ENCODE measurements around the gene VAMP1.
"Not testable (repeated sequence)": the region's sequence is repeated elsewhere in the genome, so short reads cannot be mapped to it uniquely, and the experiment has no call there.

The VAMP1 gene

DNA sequence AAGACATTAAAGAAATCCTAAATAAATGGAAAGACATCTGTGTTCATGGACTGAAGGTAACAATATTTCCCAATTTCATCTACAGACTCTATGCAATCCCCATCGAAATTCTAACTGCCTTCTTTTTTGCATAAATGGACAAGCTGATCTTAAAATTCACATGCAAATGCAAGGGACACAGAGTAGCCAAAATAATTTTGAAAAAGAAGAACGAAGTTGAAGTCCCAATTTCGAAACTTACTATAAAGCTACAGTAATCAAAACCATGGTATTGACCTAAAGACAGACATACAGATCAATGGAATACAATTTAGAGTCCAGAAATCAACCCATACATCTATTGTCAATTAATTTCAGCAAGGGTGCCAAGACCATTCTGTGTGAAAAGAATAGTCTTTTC is 42.2 kb downstream of the VAMP1 start:
- no peaks in the 10 kb centered on the region for H3K36me3 Mint-ChIP-seq (ENCODE audit: low read depth)
- DNase-seq, result no peak
- H3K4me1 Mint-ChIP-seq (ENCODE audit: low read depth), result peaks cover 80% of the 10 kb centered on the region
- H3K27ac Mint-ChIP-seq, result peak overlapping the region; percentile 99
- no peaks in the 10 kb centered on the region for H3K27me3 Mint-ChIP-seq
- H3K9me3 Mint-ChIP-seq, result no peaks in the 10 kb centered on the region
- peak overlapping the region; percentile 29 for H3K4me3 Mint-ChIP-seq

DNA sequence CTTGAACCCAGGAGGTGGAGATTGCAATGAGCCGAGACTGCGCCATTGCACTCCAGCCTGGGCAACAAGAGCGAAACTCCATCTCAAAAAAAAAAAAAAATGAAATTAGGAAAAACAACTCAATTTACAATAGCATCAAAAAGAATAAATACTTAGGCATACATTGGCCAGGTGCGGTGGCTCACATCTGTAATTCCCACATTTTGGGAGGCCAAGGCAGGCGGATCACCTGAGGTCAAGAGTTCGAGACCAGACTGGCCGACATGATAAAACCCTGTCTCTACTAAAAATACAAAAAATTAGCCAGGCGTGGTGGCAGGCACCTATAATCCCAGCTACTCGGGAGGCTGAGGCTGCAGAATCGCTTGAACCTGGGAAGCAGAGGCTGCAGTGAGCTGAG is 42.7 kb downstream of the VAMP1 start:
- peak overlapping the region; percentile 99 for H3K27ac Mint-ChIP-seq
- H3K9me3 Mint-ChIP-seq, result not testable (repeated sequence)
- H3K4me3 Mint-ChIP-seq, result peak overlapping the region; percentile 77

DNA sequence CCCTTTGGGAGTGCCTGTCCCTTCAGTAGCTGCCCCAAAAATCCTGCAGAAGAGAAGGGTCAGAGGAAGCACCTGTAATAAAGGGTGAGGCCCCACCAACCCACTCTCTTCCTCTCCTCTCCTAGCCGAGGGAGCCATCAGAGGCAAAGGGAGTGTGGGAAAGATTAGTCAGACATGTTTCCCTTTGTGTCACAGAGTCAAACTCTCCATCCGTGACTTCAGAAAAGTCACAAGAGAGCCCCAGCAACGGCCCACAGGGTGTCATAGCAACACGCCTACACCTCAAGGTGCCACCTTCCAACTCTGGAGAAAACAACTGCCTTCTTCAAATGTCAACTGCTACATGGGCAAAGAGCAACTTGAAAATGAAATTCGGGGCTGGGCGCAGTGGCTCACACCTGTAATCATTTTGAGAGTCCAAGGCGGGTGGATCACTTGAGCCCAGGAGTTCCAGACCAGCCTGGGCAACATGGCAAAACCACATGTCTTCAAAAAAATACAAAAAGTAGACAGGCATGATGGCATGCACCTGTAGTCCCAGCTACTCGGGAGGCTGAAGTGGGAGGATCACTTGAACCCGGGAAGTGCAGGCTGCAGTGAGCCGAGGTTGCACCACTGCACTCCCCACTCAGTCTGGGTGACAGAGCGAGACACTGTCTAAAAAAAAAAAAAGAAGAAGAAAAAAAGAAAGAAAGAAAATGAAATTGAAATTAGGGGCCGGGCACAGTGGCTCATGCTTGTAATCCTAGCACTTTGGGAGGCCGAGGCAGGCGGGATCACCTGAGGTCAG is 43.4 kb downstream of the VAMP1 start:
- H3K9me3 Mint-ChIP-seq, result no peaks in the 10 kb centered on the region
- H3K36me3 Mint-ChIP-seq (ENCODE audit: low read depth), result no peaks in the 10 kb centered on the region
- H3K4me1 Mint-ChIP-seq (ENCODE audit: low read depth), result peaks cover 76% of the 10 kb centered on the region
- DNase-seq, result peak; percentile 91
- H3K4me3 Mint-ChIP-seq, result peak overlapping the region; percentile 77
- H3K27me3 Mint-ChIP-seq, result no peaks in the 10 kb centered on the region
- peak overlapping the region; percentile 99 for H3K27ac Mint-ChIP-seq

More for the DNA sequence above, 42.7 kb downstream of the VAMP1 start:
- not testable (repeated sequence) for DNase-seq; H3K36me3 Mint-ChIP-seq (ENCODE audit: low read depth); H3K27me3 Mint-ChIP-seq
- H3K4me1 Mint-ChIP-seq (ENCODE audit: low read depth), result peaks cover 80% of the 10 kb centered on the region

DNA sequence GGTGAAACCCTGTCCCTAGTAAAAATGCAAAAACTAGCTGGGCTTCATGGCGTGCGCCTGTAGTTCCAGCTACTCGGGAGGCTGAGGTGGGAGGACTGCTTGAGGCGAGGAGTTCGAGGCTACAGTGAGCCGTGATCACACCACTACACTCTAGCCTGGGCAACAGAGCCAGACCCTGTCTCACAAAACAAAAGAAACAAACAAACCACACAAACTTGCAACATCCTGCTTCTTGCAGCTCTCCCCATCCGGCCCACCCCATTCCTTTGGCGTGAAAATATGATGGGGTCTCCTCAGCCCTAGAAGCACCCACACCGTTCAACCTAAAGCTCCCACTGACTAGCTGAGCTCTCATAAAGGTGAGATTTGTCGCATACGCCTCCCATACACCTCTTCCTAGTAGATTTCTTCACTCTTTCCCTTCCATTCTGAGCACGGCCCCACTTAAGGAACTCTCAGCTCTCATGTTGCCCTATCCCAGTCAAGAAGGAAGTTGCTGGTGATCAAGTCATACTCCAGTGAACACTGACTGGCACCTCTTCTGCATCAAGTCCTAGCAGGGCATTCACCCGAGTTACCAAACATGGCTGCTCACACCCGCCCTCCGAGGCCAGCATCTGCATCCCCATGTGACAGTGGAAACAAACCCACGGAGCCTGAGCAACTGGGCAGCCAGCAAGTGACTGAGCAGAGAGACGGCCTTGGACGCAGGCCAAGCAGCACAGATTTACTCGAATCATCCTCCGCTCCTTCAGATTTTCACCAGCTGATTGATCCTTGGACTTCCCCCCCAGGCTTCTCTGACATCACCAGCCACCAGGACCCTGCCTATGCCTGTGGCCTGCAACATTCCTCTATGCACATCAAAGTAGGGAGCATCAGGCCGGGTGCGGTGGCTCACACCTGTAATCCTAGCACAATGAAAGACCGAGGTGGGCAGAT is 44.6 kb downstream of the VAMP1 start:
- Mint-ChIP-seq H3K36me3 (ENCODE audit: low read depth) (no peaks in the 10 kb centered on the region), H3K27ac (peak overlapping the region; percentile 99), H3K4me3 (peak overlapping the region; percentile 77), H3K27me3 (no peaks in the 10 kb centered on the region), H3K9me3 (no peaks in the 10 kb centered on the region), H3K4me1 (ENCODE audit: low read depth) (peaks cover 68% of the 10 kb centered on the region)
- peak; percentile 63 for DNase-seq

DNA sequence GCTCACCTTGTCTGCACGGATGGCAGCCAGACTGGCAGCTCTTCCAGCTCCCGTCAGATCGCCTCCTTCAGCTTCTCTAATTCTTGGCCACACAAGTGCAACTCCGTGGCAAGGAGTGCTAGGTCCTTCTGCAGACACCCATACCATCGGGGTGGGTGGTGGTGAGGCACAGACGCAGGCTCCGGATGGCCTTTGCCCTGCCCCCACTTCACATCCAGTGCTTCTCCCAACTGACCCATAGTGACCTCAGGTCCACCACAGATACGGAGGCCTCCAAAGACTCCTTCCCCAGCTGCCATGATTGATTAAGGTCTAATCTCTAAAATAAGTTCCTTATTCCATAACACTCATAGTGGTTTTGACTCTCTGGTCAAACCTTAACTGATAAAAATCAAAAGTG is 45.6 kb downstream of the VAMP1 start:
- H3K4me1 Mint-ChIP-seq (ENCODE audit: low read depth), result peaks cover 58% of the 10 kb centered on the region
- no peak overlapping the region for H3K4me3 Mint-ChIP-seq
- peak overlapping the region; percentile 86 for H3K27ac Mint-ChIP-seq
- DNase-seq, result no peak
- no peaks in the 10 kb centered on the region for H3K9me3 Mint-ChIP-seq
- no peaks in the 10 kb centered on the region for H3K27me3 Mint-ChIP-seq
- H3K36me3 Mint-ChIP-seq (ENCODE audit: low read depth), result no peaks in the 10 kb centered on the region

DNA sequence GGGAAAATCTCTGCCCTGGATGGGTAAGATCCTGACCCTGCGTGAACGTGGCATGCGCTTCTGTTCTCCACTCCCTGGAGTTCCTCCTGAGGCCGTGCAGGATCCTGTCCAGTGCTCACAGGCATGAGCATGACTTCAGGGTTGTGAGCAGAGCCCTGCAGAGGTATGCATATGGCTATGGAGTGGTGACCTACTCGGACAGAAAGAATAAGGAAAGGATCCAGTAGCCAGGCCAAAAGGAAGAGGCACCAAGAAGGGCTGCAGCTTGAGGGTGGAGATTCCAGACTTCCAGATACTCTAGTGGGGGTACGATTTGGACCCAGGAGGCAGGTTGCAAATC is 46.5 kb downstream of the VAMP1 start:
- H3K9me3 Mint-ChIP-seq, result no peaks in the 10 kb centered on the region
- no peak for DNase-seq
- peaks cover 52% of the 10 kb centered on the region for H3K4me1 Mint-ChIP-seq (ENCODE audit: low read depth)
- H3K4me3 Mint-ChIP-seq, result peak overlapping the region; percentile 32
- no peaks in the 10 kb centered on the region for H3K36me3 Mint-ChIP-seq (ENCODE audit: low read depth)
- H3K27ac Mint-ChIP-seq, result peak overlapping the region; percentile 87
- H3K27me3 Mint-ChIP-seq, result no peaks in the 10 kb centered on the region

DNA sequence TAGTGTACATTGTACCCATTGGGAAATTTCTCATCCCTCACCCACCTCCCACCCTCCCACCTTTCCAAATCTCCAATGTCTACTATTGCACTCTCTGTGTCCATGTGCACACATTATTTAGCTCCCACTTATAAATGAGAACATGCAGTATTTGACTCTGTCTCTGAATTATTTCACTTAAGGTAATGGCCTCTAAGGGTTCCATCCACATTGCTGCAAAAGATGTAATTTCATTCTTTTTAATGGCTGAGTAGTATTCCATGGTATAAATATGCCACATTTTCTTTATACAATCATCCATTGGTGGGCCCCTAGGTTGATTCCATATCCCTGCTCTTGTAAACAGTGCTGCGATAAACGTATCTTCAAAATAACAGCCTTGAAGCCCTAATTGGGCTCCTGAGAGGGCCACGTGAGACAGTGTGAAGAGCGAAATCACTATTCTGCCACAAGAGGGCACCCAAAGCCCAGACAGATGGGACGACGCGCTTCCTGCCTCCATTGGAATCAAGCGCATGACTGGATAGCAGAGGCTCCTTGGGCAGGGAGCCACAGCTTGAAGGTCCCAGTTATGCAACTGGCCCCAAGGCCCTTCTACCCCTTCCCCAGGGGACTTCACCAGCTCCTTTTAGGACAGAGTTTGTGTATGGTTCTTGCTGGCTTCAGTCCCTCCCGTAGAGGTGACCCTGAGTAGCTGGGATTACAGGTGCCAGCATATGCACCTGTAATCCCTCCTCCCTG is 47.0 kb downstream of the VAMP1 start:
- Mint-ChIP-seq H3K4me3 (peak overlapping the region; percentile 32), H3K9me3 (no peaks in the 10 kb centered on the region), H3K27ac (peak overlapping the region; percentile 87), H3K27me3 (no peaks in the 10 kb centered on the region), H3K36me3 (ENCODE audit: low read depth) (no peaks in the 10 kb centered on the region), H3K4me1 (ENCODE audit: low read depth) (peaks cover 50% of the 10 kb centered on the region)
- DNase-seq, result peak; percentile 80

DNA sequence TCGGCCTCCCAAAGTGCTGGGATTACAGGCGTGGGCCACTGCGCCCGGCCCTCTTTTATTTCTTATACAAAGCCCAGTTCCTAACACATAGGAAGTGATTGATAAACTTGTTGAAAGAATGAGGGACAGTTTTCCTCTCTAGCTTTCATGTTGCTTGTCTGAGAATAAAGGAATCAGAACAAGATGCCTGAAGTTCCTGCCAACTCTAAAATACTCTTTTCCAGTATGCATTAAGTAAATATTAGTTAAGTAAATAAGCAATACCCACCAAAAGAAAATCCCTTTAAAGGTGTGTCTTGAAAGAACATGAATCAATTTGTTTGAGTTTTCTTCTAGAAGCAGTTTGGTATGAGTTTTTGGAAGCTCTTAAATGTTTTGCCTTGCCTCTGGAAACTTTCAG is 50.1 kb downstream of the VAMP1 start:
- H3K4me1 Mint-ChIP-seq (ENCODE audit: low read depth), result peaks cover 29% of the 10 kb centered on the region
- H3K27ac Mint-ChIP-seq, result no peak overlapping the region
- no peaks in the 10 kb centered on the region for H3K9me3 Mint-ChIP-seq
- no peaks in the 10 kb centered on the region for H3K27me3 Mint-ChIP-seq
- no peak overlapping the region for H3K4me3 Mint-ChIP-seq
- no peak for DNase-seq
- no peaks in the 10 kb centered on the region for H3K36me3 Mint-ChIP-seq (ENCODE audit: low read depth)

DNA sequence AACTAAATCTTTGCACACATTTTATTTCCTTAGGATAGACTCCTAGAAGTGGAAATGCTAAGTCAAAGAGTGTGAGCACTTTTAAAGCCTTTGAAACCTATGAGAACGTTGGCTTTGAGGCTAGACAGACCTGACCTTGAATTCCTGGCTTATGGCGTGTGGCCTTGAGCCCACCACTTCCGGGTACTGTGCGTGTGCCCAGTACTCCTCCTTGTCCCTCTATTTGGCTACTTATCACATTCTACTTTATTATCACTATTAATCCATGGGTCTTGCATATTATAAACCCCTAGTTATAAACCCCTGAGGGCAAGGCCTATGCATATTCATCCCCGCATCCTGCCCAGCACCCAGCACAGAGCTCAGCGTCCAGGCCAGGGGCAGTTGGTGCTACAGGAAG is 51.7 kb downstream of the VAMP1 start:
- H3K4me3 Mint-ChIP-seq, result no peak overlapping the region
- H3K4me1 Mint-ChIP-seq (ENCODE audit: low read depth), result peaks cover 15% of the 10 kb centered on the region
- H3K9me3 Mint-ChIP-seq, result no peaks in the 10 kb centered on the region
- no peaks in the 10 kb centered on the region for H3K27me3 Mint-ChIP-seq
- no peak for DNase-seq
- H3K27ac Mint-ChIP-seq, result no peak overlapping the region
- no peaks in the 10 kb centered on the region for H3K36me3 Mint-ChIP-seq (ENCODE audit: low read depth)

DNA sequence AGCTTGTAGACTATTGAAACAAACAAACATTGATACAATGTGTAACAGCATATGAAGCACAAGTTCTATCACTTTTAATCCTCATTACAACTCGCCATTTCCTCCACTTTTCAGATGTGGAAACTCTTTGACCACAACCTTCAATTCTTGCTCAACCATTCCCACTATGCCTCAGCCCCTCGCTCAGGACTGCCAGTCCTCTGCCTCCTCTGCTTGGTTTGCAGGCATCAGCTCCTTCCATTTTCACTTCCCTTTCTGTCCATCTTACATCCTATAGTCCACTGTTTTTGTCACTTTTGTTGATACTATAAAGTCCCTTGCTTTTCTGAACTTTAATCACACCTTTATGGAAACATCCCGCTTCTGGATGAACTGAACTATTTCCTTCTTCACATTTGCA is 53.9 kb downstream of the VAMP1 start:
- Mint-ChIP-seq H3K4me3 (no peak overlapping the region), H3K36me3 (ENCODE audit: low read depth) (no peaks in the 10 kb centered on the region), H3K27ac (no peak overlapping the region), H3K4me1 (ENCODE audit: low read depth) (peaks cover 9% of the 10 kb centered on the region), H3K9me3 (no peaks in the 10 kb centered on the region), H3K27me3 (no peaks in the 10 kb centered on the region)
- no peak for DNase-seq

All from activated T-cell treated with anti-CD3 and anti-CD28 coated beads, Interleukin-2, amount 50 U/mL, for 24 hours (primary cell).